ENCODE data around the gene BRD9.
A peak's percentile ranks its signal among the peaks of the same experiment; 100 is the strongest.
"Not testable (repeated sequence)": the region's sequence is repeated elsewhere in the genome, so short reads cannot be mapped to it uniquely, and the experiment has no call there.

Gene BRD9

DNA sequence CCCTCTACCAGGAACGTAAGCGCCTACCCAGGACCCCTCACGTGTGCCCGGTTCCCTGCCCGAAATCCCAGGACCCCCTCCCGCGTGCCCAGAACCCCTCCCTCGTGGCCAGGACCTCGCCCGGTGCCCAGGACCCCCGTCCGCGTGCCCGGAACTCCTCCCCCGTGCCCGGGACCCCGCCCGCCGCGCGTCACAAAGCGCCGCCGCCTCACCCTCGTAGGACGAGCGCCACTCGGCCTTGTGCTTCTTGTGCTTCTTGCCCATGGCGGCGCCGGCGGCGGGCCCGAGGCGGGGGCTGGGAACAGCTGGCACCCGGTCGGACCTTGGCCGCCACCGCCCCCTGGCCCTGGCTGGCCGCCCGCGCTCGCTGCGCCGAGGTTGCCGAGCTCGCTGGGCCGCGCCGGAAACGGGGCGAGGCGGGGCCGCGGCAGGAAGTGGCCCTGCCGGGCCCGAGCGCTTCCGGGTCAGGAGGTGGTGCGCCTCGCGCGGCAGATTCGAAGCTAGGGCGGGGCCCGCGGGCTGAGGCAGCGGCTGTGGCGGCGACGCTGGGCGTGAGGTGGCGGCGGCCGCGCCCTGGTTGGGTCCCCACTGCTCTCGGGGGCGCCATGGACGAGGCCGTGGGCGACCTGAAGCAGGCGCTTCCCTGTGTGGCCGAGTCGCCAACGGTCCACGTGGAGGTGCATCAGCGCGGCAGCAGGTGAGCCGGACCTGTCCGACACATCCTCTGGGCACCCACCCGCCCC, at the start of gene BRD9, which contains the start of gene TRIP13:
Gene BRD9 (minus strand): TSS at position 408 of the 743 bp plus-strand sequence. CDS start 144 bp downstream, at position 264.
Gene TRIP13 (plus strand): TSS at position 491 of the 743 bp plus-strand sequence. CDS start 115 bp downstream, at position 606.
- peak; percentile 37 for DNase-seq

DNA sequence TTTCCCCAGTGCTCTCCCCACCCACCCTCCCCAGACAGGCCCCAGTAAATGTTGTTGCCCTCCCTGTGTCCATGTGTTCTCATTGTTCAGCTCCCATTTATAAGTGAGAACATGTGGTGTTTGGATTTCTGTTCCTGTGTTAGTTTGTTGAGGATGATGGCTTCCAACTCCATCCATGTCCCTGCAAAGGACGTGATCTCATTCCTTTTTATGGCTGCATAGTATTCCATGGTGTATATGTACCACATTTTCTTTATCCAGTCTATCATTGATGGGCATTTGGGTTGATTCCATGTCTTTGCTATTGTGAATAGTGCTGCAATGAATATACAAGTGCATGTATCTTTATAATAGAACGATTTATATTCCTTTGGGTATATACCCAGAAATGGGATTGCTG, 48.1 kb upstream of the BRD9 start:
- DNase-seq: not testable (repeated sequence)

DNA sequence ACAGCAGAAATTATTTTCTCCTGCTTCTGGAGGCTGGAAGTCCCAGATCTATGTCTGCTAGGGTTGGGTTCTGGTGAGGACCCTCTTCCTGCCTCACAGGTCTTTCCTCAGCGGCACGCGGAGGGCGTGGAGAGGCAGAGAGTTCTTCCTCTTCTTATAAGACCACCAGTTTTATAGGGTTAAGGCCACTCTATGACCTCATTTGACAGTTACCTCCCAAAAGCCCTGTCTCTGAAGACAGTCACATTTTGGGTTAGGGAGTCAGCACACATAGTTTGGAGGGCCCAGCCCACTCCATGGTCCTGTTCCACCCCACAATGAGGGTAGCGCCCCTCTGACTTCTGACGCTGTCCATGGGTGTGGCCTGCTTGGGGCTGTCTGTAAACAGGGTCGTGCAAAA, 46.8 kb upstream of the BRD9 start:
- DNase-seq: no peak

DNA sequence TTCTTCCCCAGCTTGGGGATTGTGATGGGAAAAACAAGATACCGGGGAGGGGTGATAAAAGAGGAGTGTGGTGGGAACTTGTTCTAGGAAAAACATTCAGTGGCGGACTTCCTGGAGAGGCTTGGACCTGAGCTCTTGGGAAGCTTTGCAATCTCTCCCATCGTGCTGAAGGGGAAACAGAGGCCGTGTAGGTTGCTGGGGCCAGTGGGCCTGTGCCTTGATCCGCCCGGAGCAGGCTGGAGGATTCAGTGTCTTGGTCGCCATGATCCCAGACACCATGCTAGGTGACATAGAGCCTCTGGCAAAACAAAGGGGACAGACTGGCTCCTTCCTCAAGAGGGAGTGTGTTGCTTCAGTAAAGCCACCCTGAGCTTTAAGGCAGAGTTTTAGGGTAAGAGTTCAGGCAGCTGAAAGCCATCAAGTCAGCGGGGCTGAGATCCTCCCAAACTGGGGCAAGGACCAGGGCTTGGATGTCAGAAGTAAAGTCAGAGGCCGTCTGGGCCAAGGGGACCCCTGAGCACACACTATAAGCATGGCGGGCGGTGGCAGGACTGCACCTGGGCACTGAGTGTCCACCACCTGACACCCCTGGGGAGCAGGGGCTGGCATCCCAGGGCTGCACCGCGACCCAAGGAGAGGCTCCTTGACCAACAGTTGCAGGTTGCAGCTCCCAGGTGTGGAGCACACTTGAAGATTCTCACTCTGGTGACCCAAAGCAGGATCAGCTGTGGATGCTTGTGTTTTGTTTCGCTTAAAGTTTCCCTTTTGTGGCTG, 44.7 kb upstream of the BRD9 start:
- DNase-seq: no peak

DNA sequence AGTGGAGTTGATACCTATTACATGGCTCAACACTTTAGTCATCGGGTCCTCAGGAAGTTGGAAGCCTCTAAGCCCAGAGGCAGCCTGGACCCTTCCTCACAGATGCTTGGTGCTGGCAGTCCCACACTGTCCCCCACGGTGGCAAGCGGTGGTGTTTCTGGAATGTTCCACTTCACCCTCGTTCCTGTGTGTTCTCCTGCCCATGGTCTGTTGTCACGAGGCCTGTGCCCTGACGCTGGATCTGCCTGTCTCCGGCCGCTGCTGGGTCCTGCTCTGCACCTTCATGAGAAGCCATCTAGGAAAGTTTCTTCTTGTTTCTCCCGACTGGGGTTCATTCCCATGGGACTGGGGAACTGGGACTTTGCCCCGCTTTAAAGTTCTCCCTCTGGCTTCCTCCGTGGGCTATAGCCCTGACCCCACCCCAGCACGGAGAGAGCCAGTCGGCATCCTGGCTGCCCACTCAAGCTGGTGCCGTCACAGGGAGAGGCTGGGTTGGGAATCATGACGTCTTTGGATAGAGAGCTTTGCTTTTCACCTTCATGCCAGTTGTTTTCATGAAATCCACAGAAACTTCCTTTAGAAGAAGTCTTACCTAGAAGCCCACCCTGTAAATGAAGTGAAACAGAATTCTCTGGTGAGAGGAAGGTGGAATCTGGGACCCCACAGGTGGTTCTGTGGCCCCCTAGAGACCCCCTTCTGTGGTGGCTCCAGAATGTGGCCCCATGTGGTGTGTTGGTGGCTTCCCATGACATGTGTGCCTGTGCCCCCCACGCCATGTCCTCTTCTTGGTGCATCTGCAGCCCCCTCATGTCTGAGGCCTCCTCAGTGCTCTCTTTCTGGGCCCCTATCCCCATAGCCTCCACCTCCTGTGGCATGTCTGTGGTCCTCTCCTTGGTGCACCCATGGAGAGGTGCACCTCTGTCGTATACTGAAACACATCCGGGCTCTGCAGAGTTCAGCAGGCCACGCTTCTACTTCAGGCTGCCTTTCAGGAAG, 43.8 kb upstream of the BRD9 start:
- DNase-seq: no peak

DNA sequence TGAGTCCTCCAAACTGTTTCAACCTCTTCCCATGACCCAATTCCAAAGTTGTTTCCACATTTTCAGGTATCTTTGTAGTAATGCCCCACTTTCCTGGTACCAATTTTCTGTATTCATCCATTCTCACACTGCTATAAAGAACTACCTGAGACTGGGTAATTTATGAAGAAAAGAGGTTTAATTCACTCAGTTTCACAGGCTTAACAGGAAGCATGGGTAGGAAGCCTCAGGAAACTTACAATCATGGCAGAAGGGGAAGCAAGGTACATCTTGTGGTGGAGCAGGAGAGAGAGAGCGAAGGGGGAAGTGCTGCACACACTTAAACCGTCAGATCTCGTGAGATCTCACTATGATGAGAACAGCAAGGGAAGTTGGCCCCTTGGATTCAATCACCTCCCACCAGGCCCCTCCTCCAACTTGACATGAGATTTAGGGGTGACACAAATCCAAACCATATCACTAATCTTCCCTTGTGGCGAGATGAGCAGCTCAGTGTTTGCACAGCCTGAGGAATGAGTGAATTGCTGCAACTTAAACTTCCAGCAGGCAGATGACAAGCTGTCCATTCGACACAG, 43.0 kb upstream of the BRD9 start:
- DNase-seq: no peak

DNA sequence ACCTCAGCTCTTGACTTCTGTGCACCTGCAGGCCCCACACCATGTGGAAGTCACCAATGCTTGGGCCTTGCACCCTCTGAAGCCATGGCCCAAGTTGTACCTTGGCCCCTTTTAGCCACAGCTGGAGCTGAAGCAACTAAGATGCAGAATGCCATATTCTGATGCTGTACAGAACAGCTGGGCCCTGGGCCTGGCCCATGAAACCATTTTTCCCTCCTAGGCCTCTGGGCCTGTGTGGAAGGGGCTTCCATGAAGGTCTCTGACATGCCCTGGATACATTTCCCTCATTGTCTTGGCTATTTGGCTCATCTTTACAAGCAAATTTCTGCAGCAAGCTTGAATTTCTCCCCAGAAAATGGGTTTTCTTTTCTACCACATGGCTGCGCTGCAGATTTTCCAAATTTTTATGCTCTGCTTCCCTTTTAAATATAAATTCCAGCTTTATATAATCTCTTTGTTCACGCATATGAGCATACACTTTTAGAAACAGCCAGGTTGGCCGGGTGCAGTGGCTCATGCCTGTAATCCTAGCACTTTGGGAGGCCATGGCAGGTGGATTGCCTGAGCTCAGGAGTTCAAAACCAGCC, 41.9 kb upstream of the BRD9 start:
- DNase-seq: not testable (repeated sequence)

DNA sequence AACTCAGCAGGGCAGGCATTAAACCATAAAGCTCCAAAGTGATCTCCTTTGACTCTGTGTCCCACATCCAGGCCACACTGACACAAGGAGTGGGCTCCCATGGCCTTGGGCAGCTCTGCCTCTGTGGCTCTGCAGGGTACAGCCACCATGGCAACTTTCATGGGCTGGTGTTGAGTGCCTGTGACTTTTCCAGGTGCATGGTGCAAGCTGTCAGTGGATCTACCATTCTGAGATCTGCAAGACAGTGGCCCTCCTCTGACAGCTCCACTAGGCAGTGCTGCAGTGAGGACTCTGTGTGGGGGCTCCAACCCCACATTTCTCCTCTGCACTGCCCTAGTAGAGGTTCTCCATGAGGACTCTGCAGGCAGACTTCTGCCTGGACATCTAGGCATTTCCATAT, 41.4 kb upstream of the BRD9 start:
- DNase-seq: not testable (repeated sequence)

DNA sequence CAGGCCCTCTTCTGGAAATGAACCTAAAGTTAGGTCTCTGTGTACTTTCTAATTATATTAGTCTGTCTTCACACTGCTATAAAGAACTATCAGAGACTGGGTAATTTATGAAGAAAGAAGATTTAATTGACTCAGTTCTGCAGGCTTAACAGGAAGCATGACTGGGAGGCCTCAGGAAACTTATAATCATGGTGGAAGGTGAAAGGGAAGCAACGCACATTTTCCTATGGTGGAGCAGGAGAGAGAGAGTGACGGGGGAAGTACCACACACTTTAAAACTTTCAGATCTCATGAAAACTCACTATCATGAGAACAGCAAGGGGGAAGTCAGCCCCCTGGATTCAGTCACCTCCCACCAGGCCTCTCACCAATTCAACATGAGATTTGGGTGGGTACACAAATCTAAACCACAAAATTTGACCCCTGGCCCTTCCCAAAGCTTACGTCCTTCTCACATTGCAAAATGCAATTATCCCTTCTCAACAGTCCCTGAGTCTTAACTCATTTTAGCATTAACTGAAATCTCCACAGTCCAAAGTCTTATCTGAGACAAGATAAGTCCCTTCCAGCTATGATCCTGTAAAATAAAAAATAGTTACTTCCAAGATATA, 40.8 kb upstream of the BRD9 start:
- no peak for DNase-seq

DNA sequence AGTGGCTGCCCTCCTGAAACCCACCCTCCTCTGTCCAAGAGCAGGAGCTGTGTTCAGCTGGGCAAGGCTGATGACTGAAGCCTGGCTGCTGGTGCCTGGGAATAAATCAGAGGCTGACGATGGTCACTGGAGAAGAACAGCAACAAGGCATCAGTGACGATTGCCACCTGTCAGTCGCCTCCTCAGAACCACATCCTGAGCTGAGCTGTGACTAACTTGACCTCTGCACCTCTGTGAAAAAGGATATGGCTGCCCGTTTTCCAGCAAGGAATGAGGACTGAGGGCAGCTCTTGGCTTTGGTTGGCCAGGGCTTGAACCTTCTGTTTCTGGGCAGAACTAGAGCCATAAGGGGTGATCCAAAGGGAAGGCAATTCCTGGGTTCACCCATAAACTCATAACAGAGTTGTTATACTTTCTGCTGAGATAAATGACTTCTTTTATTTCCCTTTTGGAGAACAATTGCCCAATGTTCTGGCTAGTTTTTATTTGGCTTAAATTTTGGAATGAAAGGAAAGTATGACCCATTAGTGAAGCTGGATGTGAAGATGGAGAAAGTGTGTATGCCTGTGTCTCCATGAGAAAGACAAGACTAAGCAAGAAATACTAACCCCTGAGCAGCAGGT, 40.1 kb upstream of the BRD9 start:
- DNase-seq: no peak

DNA sequence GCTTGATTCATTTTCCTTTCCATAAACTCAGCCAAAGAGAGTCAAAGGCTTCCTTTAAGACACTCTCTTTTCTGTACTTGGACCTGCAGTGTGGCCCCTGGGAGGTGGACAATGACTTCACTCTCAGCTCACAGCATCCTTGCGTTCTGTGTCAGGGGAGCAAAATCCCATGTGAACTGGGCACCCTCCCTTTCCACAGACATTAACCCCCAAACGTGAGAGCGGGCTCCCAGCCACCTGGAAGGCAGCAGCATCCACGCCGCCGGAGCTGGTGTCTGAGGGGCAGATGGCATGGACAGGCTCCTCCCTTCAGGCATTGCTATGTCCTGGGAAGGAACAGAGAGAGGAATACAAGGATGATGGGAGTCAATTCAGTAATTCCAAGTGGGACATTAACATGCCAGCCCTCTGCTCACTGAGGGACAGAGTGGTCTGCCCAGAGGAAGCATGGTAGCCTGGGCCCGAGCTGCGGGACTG, 39.6 kb upstream of the BRD9 start:
- no peak for DNase-seq

DNA sequence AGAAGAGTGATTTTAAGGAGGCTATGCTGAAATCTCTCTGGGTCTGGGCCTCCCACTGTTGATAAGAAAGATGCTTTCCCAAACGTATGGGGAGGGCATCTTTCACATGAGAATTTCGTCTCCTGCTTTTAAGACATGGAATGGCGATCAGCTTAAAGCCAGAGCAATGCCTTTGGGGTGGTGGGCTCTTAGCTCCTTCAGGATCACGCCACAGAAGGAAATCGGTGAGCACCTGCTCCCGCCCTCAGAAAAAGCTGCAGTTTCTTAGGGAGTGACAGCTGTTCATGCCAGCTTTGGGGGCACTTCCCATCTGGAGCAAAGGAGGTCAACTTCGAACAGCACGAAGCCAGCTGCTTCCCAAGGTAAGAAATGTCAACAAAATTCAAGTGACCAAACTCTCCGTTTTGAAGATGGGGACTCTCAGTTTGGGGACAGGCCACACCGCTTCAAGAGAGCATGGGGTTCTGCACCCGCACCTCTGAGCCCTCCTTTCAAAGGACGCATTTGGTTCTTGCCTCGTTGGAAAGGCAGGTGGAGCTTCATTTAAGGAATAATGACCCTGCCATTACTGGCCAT, 39.1 kb upstream of the BRD9 start:
- DNase-seq: peak; percentile 13

DNA sequence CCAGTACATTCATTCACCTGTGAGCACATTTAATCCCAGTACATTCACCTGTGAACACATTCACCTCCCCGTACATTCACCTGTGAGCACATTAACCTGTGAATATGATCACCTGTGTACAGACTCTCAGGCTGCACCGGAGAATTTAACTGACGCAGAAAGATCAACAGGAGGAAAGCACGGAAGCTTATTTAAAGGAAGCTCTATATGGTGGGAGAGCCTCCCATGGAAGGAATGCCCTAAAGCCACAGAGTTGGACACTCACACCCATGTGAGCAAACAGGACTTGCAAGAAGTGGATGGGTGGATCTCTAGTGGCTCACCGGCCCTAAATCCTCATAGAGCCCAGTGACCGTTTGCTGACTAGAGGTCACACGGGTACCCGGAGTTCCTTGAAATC, 38.3 kb upstream of the BRD9 start:
- DNase-seq: no peak

DNA sequence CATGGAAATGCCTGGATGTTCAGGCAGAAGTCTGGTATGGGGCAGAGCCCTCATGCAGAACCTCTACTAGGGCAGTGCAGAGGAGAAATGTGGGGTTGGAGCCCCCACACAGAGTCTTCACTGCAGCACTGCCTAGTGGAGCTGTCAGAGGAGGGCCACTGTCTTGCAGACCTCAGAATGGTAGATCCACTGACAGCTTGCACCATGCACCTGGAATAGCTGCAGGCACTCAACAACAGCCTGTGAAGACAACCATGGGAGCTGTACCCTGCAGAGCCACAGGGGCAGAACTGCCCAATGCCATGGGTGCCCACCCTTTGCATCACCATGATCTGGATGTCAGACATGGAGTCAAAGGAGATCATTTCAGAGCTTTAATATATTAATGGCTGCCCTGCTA, 37.0 kb upstream of the BRD9 start:
- no peak for DNase-seq

DNA sequence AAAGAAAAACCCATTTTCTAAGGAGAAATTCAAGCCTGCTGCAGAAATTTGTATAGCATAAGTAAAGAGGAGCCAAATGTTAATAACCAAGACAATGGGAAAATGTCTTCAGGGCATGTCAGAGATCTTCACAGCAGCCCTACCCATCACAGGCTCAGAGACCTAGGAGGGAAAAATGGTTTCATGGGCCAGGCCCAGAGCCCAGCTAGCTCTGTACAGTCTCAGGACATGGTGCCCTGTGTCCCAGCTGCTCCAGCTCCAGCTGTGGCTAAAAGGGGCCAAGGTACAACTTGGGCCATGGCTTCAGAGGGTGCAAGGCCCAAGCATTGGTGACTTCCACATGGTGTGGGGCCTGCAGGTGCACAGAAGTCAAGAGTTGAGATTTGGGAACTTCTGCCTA, 36.6 kb upstream of the BRD9 start:
- DNase-seq: not testable (repeated sequence)

DNA sequence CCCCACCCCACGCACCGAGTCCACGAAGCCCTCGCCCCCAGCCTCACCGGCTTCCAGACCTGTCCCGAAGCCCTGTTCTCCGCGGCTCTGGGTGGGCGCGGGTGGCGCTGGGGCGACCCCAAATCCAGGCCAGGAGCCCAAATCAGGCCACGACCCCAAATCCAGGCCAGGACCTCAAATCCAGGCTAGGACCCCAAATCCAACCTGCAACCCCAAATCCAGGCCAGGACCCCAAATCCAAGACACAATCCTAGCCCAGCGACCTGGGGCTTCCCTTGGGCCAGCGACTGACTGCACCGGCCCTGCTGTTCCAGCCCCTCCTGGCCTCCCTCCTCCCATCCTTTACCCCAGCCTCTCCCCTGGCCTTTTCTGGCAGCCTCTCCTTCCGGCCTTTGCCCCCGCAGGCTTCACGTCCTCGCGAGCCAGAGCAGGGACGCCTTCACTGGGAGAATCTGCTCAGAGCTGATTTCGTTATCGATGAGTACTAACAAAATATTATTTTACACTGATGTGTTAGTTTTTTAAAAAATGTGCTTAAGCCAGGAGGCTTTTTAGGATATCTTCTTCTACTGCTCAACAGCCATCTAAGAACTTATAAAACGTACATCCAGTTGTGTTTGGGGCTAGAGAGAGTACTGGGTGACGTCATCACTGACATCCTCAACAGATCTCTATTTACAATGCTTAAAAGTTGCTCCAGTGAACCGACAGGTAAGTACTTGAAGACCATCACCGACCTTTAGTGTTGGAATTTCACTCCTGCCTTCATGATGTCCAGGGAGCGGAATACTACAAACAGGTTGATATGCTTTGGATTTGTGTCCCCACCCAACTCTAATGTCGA, 34.8 kb upstream of the BRD9 start:
- no peak for DNase-seq

DNA sequence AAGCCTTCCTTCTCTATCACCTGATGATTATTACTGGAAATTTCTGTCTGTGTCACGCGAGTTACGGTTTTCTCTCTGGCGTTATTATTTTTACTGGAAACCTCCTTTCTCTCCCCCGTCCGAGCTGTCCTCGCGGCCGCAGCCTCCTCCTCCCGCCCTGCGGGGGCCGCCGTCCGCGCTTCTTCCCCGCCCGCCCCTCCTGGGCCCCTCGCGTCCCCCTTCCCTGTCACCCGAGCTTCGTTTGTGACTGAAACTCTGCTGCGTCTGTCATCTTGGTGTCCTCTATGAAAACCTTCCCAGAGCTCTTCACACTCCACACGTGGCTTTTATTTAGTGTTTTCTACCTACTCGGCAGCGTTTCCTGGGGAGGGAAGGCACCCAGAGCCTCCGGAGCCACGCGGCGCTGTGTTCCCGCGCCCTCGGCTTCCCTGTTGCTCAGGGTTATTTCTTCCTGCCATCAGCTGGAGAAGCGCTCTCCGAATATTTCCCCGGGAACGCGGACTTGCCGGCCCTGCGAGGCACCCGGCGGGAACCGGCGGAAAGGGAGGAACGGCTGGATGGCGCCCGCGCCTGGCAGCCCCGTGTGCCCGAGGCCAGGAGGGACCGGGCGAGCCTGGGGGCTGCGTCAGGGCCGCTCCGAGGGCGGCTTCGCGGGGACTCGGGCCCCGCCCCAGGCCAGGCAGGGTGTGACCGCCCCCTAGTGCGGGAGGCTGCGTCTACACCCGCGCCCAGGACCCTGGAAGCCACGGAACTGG, 34.0 kb upstream of the BRD9 start:
- DNase-seq: no peak

DNA sequence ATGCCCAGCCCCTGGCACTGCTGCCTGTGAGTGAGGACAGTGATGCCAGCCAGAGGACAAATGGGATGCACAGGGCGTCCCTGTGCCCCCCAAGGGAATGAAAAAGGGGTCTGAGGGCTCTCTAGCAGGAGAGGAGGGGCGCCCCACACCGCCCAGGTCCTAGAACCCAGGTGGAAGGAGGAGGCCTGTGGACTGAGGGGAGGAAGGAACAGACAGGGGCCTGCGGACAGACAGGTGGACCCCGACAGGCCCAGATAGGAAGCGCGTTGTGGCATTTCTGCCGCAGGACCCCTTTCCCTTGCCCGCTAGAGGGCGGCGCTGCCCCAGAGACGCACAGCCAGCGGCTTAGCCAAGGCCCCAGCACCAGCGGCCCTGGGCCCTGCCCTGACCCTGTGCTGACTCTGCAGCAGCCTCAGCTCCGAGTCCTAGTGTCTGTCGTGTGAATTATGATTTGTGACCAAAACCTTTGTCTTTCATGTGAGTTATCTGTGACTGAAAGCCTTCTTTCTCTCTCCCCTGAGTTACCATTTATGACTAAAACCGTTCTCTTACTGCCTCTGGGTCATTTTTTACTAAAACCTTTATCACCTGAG, 30.8 kb upstream of the BRD9 start:
- peak; percentile 20 for DNase-seq
